Neuronal stem cell (in vitro differentiated cells): ENCODE data around the gene PDCD11.

Experiments
- DNase-seq: peaks from one replicate; pipeline ENCODE4 v3.0.0-alpha.2; 2013; ENCODE audit warnings: low spot score
- H2AFZ ChIP-seq: one replicate; pipeline ENCODE4 v1.6.1; 2013; ENCODE audit warnings: mild to moderate bottlenecking, low read length, inconsistent platforms
- H2AK5ac ChIP-seq: 2 replicates; pipeline ENCODE4 v1.6.1; 2013; ENCODE audit warnings: low read depth, mild to moderate bottlenecking, inconsistent platforms, low read length, moderate library complexity, mixed read lengths
- H2BK120ac ChIP-seq: 2 replicates; pipeline ENCODE4 v1.6.1; 2013; ENCODE audit warnings: low read depth, mild to moderate bottlenecking, inconsistent platforms, low read length, moderate library complexity, mixed read lengths
- H2BK12ac ChIP-seq: one replicate; pipeline ENCODE4 v1.6.1; 2013; ENCODE audit warnings: low read length, inconsistent platforms
- H2BK15ac ChIP-seq: 2 replicates; pipeline ENCODE4 v1.6.1; 2013; ENCODE audit warnings: mild to moderate bottlenecking, low read length, inconsistent platforms, mixed read lengths
- H2BK5ac ChIP-seq: one replicate; pipeline ENCODE4 v1.6.1; 2013; ENCODE audit warnings: inconsistent platforms, mild to moderate bottlenecking, low read length, moderate library complexity
- H3K14ac ChIP-seq: one replicate; pipeline ENCODE4 v1.6.1; 2013; ENCODE audit warnings: low read length, inconsistent platforms
- H3K18ac ChIP-seq: 2 replicates; pipeline ENCODE4 v1.6.1; 2013; ENCODE audit warnings: low read length, inconsistent platforms
- H3K23ac ChIP-seq: 2 replicates; pipeline ENCODE4 v1.6.1; 2013; ENCODE audit warnings: low read depth, mild to moderate bottlenecking, mixed read lengths, low read length, inconsistent platforms; ENCODE audit not compliant: poor library complexity
- H3K27ac ChIP-seq: replicated peaks from 3 replicates; pipeline ENCODE4 v1.5.1; 2013; ENCODE audit warnings: low read length, inconsistent platforms
- H3K27me3 ChIP-seq, 3 experiments: 2 replicates each; pipeline ENCODE4 v1.6.1; 2013; ENCODE audit warnings: low read length in 3 of 3, mild to moderate bottlenecking in 2 of 3, inconsistent platforms in 1 of 3, low read depth in 1 of 3, mixed read lengths in 1 of 3, moderate library complexity in 1 of 3; ENCODE audit not compliant: control insufficient read depth in 3 of 3, insufficient read depth in 3 of 3
- H3K36me3 ChIP-seq, 2 donors: replicated peaks in 1 of 2; 2 replicates each; pipeline ENCODE4 v1.6.1; 2013; ENCODE audit warnings: low read length in 2 of 2; ENCODE audit not compliant: control insufficient read depth in 2 of 2, insufficient read depth in 2 of 2
- H3K4ac ChIP-seq: 2 replicates; pipeline ENCODE4 v1.6.1; 2013; ENCODE audit warnings: inconsistent platforms, mild to moderate bottlenecking, low read length, moderate library complexity
- H3K4me1 ChIP-seq, 2 donors: 1 replicate in 1 of 2; 2 replicates in 1 of 2; pipeline ENCODE4 v1.6.1; 2013; ENCODE audit warnings: low read length in 2 of 2, low read depth in 1 of 2; ENCODE audit not compliant: control insufficient read depth in 2 of 2, insufficient read depth in 1 of 2
- H3K4me2 ChIP-seq: one replicate; pipeline ENCODE4 v1.6.1; 2013; ENCODE audit warnings: mild to moderate bottlenecking, low read length, inconsistent platforms; ENCODE audit not compliant: insufficient read depth, poor library complexity, severe bottlenecking
- H3K4me3 ChIP-seq, 2 donors: 2 replicates each; pipeline ENCODE4 v1.5.1; 2013; ENCODE audit warnings: low read length in 2 of 2, mild to moderate bottlenecking in 2 of 2, inconsistent platforms in 1 of 2, moderate library complexity in 1 of 2
- H3K79me1 ChIP-seq: one replicate; pipeline ENCODE4 v1.6.1; 2013; ENCODE audit warnings: low read depth, mild to moderate bottlenecking, inconsistent platforms, low read length, moderate library complexity
- H3K9ac ChIP-seq: one replicate; pipeline ENCODE4 v1.6.1; 2013; ENCODE audit warnings: mild to moderate bottlenecking, low read depth, low read length, inconsistent platforms; ENCODE audit not compliant: poor library complexity
- H3K9me3 ChIP-seq, 2 donors: replicated peaks in 1 of 2; 2 replicates each; pipeline versions ENCODE3 to v1.6.1; 2013; ENCODE audit warnings: low read length in 2 of 2, mild to moderate bottlenecking in 2 of 2, inconsistent platforms in 1 of 2, low read depth in 1 of 2, mixed read lengths in 1 of 2, moderate library complexity in 1 of 2; ENCODE audit not compliant: control insufficient read depth in 2 of 2, insufficient read depth in 1 of 2
- H4K8ac ChIP-seq: one replicate; pipeline ENCODE4 v1.6.1; 2013; ENCODE audit warnings: low read depth, mild to moderate bottlenecking, inconsistent platforms, low read length, moderate library complexity
- H4K91ac ChIP-seq: one replicate; pipeline ENCODE4 v1.6.1; 2013; ENCODE audit warnings: low read length, low read depth, mild to moderate bottlenecking, inconsistent platforms; ENCODE audit not compliant: poor library complexity
- WGBS, 2 donors: extraction: QIAGEN DNeasy Blood & Tissue Kit; methylation state at CpG; one replicate each; pipeline ENCODE4 v1.1.7; 2013; ENCODE audit warnings: missing lambda C conversion rate in 2 of 2, mixed read lengths in 1 of 2; ENCODE audit not compliant: insufficient read length in 2 of 2, insufficient replicate concordance in 1 of 2; ENCODE audit errors: extremely low coverage in 2 of 2; 5-methylcytosine and 5-hydroxymethylcytosine counted together

Gene PDCD11

GRCh38 chr10:103495321-103495720 is 98.9 kb downstream of the PDCD11 start:
- Histone ChIP-seq H3K9ac (no peak overlapping the region), H3K36me3 (no peaks in the 10 kb centered on the region), H3K27me3 (peaks cover 5 to 57% (median 25%) of the 10 kb centered on the region in 3 experiments), H4K91ac (no peak overlapping the region), H3K4me3 (no peak overlapping the region), H3K4me1 (peaks cover 14 to 22% of the 10 kb centered on the region in 2 donors), H3K4ac (no peak overlapping the region), H2AK5ac (no peak overlapping the region), H3K9me3 (no peaks in the 10 kb centered on the region), H2BK12ac (no peak overlapping the region), H3K18ac (no peak overlapping the region), H2BK15ac (no peak overlapping the region), H2BK5ac (no peak overlapping the region), H3K4me2 (no peak overlapping the region), H3K23ac (no peak overlapping the region), H3K79me1 (no peaks in the 10 kb centered on the region), H2AFZ (no peak overlapping the region), H3K27ac (no peak overlapping the region), H4K8ac (no peak overlapping the region), H2BK120ac (no peak overlapping the region), H3K14ac (no peak overlapping the region)
- no CpG with 5 or more reads among the region's 3 CpGs for WGBS, 2 donors
- DNase-seq, result no peak
